HG03460 (cell line): ENCODE data around the gene ZNF69.

ENCODE experiments used
- ATAC-seq: cut with Tn5 transposase; IDR thresholded peaks from one replicate; pipeline ENCODE4 v1.9.1; 2021; ENCODE audit not compliant: unreplicated experiment

ZNF69 gene

DNA sequence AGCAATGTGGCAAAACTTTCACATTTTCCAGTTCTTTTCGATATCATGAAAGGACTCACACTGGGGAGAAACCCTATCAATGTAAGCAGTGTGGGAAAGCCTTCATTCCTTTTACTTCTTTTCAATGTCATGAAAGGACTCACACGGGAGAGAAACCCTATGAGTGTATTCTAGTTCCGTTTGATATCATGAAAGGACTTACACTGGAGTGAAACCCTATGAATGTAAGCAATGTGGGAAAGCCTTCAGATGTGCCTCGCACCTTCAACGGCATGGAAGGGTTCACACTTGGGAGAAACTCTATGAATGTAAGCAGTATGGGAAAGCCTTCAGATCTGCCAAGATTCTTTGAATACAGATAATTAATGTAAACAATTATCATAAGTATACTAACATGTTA is 62.7 kb downstream of the ZNF69 start:
- no peak for ATAC-seq
